ENCODE results near the gene VWA8.

Gene VWA8

GRCh38 chr13:41603917-41604316 is 357.0 kb downstream of the VWA8 start:
- TF ChIP-seq CTCF (IDR thresholded peaks at IDR 0.05; ENCODE audit: control extremely low read depth, extremely low read depth, low read depth, missing control alignments): no peak
- CTCF ChIA-PET: no interaction called here
- POLR2A ChIA-PET: no interaction called here

GRCh38 chr13:41601718-41602445 is 359.0 kb downstream of the VWA8 start:
- ChIA-PET POLR2A (no interaction called here), CTCF (interaction anchor here (0.9 to 1.3 kb wide), 2 partner anchors 9 to 36 kb away, joined by 3 to 6 read pairs; no protein-coding TSS in a partner anchor)
- TF ChIP-seq CTCF (IDR thresholded peaks at IDR 0.05; ENCODE audit: control extremely low read depth, extremely low read depth, low read depth, missing control alignments): no peak
- no peak for DNase-seq (ENCODE audit: extremely low spot score)

More at GRCh38 chr13:41603917-41604316, 357.0 kb downstream of the VWA8 start:
- no peak for DNase-seq (ENCODE audit: extremely low spot score)

GRCh38 chr13:41599619-41600018 is 361.3 kb downstream of the VWA8 start:
- ChIA-PET CTCF (interaction anchor here (1.3 kb wide), 1 partner anchor 11 kb away, joined by 4 read pairs; no protein-coding TSS in a partner anchor), POLR2A (no interaction called here)
- no peak for DNase-seq (ENCODE audit: extremely low spot score)
- TF ChIP-seq CTCF (IDR thresholded peaks at IDR 0.05; ENCODE audit: control extremely low read depth, extremely low read depth, low read depth, missing control alignments): no peak

GRCh38 chr13:41597348-41598041 is 363.4 kb downstream of the VWA8 start:
- DNase-seq (ENCODE audit: extremely low spot score): no peak
- CTCF ChIA-PET: no interaction called here
- POLR2A ChIA-PET: no interaction called here

GRCh38 chr13:41596190-41596589 is 364.7 kb downstream of the VWA8 start:
- DNase-seq (ENCODE audit: extremely low spot score): no peak
- ChIA-PET CTCF (interaction anchor here (1.0 to 1.5 kb wide), 2 partner anchors 10 to 13 kb away, joined by 3 to 4 read pairs; no protein-coding TSS in a partner anchor), POLR2A (no interaction called here)
- no peak for TF ChIP-seq CTCF (IDR thresholded peaks at IDR 0.05; ENCODE audit: control extremely low read depth, extremely low read depth, low read depth, missing control alignments)

More at GRCh38 chr13:41597348-41598041, 363.4 kb downstream of the VWA8 start:
- no peak for TF ChIP-seq CTCF (IDR thresholded peaks at IDR 0.05; ENCODE audit: control extremely low read depth, extremely low read depth, low read depth, missing control alignments)

- ChIA-PET CTCF (interaction anchor here (1.5 kb wide), 1 partner anchor 14 kb away, joined by 4 read pairs; no protein-coding TSS in a partner anchor), POLR2A (no interaction called here)
- DNase-seq (ENCODE audit: extremely low spot score): no peak
- TF ChIP-seq CTCF (IDR thresholded peaks at IDR 0.05; ENCODE audit: control extremely low read depth, extremely low read depth, low read depth, missing control alignments): no peak
Measured at GRCh38 chr13:41595298-41595697, 365.6 kb downstream of the VWA8 start.
